MM.1S (cell line): ENCODE data around the gene CACHD1.
A peak's percentile ranks its signal among the peaks of the same experiment; 100 is the strongest.

Source experiments
- DNase-seq: peaks from one replicate; pipeline ENCODE4 v3.0.0-alpha.2; 2015
- H2AFZ ChIP-seq: fragments of 300-600 bp; sonication (generic); 2 replicates; pipeline ENCODE4 v1.6.0; 2016; ENCODE audit warnings: antibody characterized with exemption, low read length
- H3F3A ChIP-seq: fragments of 300-600 bp; sonication (generic); 2 replicates; pipeline ENCODE4 v1.6.1; 2016; ENCODE audit warnings: mild to moderate bottlenecking, antibody characterized with exemption, low read length, moderate library complexity, mixed read lengths; ENCODE audit not compliant: insufficient read depth
- H3K27ac ChIP-seq: fragments of 300-600 bp; sonication (generic); 2 replicates; pipeline ENCODE4 v1.5.1; 2016; ENCODE audit warnings: mild to moderate bottlenecking, low read length
- H3K27me3 ChIP-seq: fragments of 300-600 bp; sonication (generic); replicated peaks from 2 replicates; pipeline ENCODE4 v1.6.0; 2016; ENCODE audit warnings: low read length; ENCODE audit not compliant: insufficient read depth
- H3K36me3 ChIP-seq: fragments of 300-600 bp; sonication (generic); replicated peaks from 2 replicates; pipeline ENCODE4 v1.6.1; 2016; ENCODE audit warnings: mild to moderate bottlenecking, low read length, mixed read lengths; ENCODE audit not compliant: insufficient read depth
- H3K4me1 ChIP-seq: fragments of 300-600 bp; sonication (generic); 2 replicates; pipeline ENCODE4 v1.6.1; 2016; ENCODE audit warnings: low read length, mixed read lengths
- H3K4me2 ChIP-seq: fragments of 300-600 bp; sonication (generic); 2 replicates; pipeline ENCODE4 v1.6.0; 2016; ENCODE audit warnings: low read depth, low read length
- H3K4me3 ChIP-seq: fragments of 300-600 bp; sonication (generic); 2 replicates; pipeline ENCODE4 v1.5.1; 2016; ENCODE audit warnings: low read length, mixed read lengths
- H3K79me2 ChIP-seq: fragments of 300-600 bp; sonication (generic); 2 replicates; pipeline ENCODE4 v1.6.1; 2016; ENCODE audit warnings: mixed run types, low read length, mixed read lengths
- H3K9ac ChIP-seq: fragments of 300-600 bp; sonication (generic); 2 replicates; pipeline ENCODE4 v1.6.1; 2016; ENCODE audit warnings: low read length, mixed read lengths
- H3K9me2 ChIP-seq: fragments of 300-600 bp; sonication (generic); replicated peaks from 2 replicates; pipeline ENCODE4 v1.6.1; 2016; ENCODE audit warnings: mild to moderate bottlenecking, low read length, mixed read lengths; ENCODE audit not compliant: insufficient read depth
- H3K9me3 ChIP-seq: fragments of 300-600 bp; sonication (generic); replicated peaks from 2 replicates; pipeline ENCODE4 v1.6.1; 2016; ENCODE audit warnings: mild to moderate bottlenecking, low read length, mixed read lengths; ENCODE audit not compliant: insufficient read depth
- H4K20me1 ChIP-seq: fragments of 300-600 bp; sonication (generic); 2 replicates; pipeline ENCODE4 v1.6.1; 2016; ENCODE audit warnings: mild to moderate bottlenecking, low read length, moderate library complexity, mixed read lengths; ENCODE audit not compliant: insufficient read depth
- CTCF ChIP-seq: fragments of 300-600 bp; sonication (generic); IDR thresholded peaks from 2 replicates; pipeline ENCODE4 v1.5.1; 2016; ENCODE audit warnings: antibody characterized with exemption, low read length, mixed read lengths
- EZH2 ChIP-seq: fragments of 300-600 bp; sonication (generic); optimal IDR thresholded peaks from 2 replicates; pipeline ENCODE3; 2017; ENCODE audit warnings: low read depth, mild to moderate bottlenecking, antibody characterized with exemption, low read length, mixed read lengths
- EZH2phosphoT487 ChIP-seq: fragments of 300-600 bp; sonication (generic); IDR thresholded peaks from 2 replicates; pipeline ENCODE4 v1.6.1; 2018; ENCODE audit warnings: antibody characterized with exemption, low read length

CACHD1 gene

GRCh38 chr1:64469977-64470664 lies at the start of gene CACHD1:
Gene CACHD1, plus strand, starts transcription at chr1:64470129. Its CDS starts 616 bp downstream, at chr1:64470745.
- no peaks in the 10 kb centered on the region for H3F3A ChIP-seq
- no peaks in the 10 kb centered on the region; the same call in 1 of the 2 replicates for H3K27me3 ChIP-seq
- peak within 1 kb of the TSS; percentile 95 for H3K4me2 ChIP-seq
- H3K9ac ChIP-seq = peak within 1 kb of the TSS; percentile 56; the same call in 1 of the 2 replicates
- peak within 1 kb of the TSS; percentile 42; the same call in 1 of the 2 replicates for H3K27ac ChIP-seq
- H3K9me2 ChIP-seq = no peaks in the 10 kb centered on the region
- H3K4me1 ChIP-seq = no peaks in the 10 kb centered on the region
- no peaks in the 10 kb centered on the region for H3K36me3 ChIP-seq
- no peaks in the 10 kb centered on the region for H3K9me3 ChIP-seq
- no peaks in the 10 kb centered on the region for H4K20me1 ChIP-seq
- H3K4me3 ChIP-seq = peak within 1 kb of the TSS; percentile 69
- TF ChIP-seq CTCF (no peak), EZH2 (no peak), EZH2phosphoT487 (no peak)
- peak; percentile 86 for DNase-seq
- no peaks in the 10 kb centered on the region for H3K79me2 ChIP-seq
- peak within 1 kb of the TSS; percentile 96 for H2AFZ ChIP-seq

- no peaks in the 10 kb centered on the region for H3K9me3 ChIP-seq
- H3K79me2 ChIP-seq = no peaks in the 10 kb centered on the region
- no peak overlapping the region for H3K27ac ChIP-seq
- TF ChIP-seq CTCF (no peak), EZH2phosphoT487 (no peak), EZH2 (no peak)
- no peak overlapping the region for H3K4me3 ChIP-seq
- H3K4me1 ChIP-seq = no peaks in the 10 kb centered on the region
- H3K27me3 ChIP-seq = no peaks in the 10 kb centered on the region
- H2AFZ ChIP-seq = no peak overlapping the region
- no peaks in the 10 kb centered on the region for H3K36me3 ChIP-seq
- H3F3A ChIP-seq = no peaks in the 10 kb centered on the region
- no peak overlapping the region for H3K9ac ChIP-seq
- H3K9me2 ChIP-seq = no peaks in the 10 kb centered on the region
- no peaks in the 10 kb centered on the region for H4K20me1 ChIP-seq
- no peak for DNase-seq
- H3K4me2 ChIP-seq = no peak overlapping the region
These were observed 48.6 kb upstream of the CACHD1 start for GRCh38 chr1:64421377-64421776.

GRCh38 chr1:64423526-64423925 lies 46.4 kb upstream of the CACHD1 start:
- no peaks in the 10 kb centered on the region for H3K27me3 ChIP-seq
- DNase-seq = no peak
- H3F3A ChIP-seq = no peaks in the 10 kb centered on the region
- no peaks in the 10 kb centered on the region for H4K20me1 ChIP-seq
- no peak overlapping the region for H3K27ac ChIP-seq
- H3K4me3 ChIP-seq = no peak overlapping the region
- H2AFZ ChIP-seq = no peak overlapping the region
- no peaks in the 10 kb centered on the region for H3K9me3 ChIP-seq
- no peak overlapping the region for H3K9ac ChIP-seq
- no peaks in the 10 kb centered on the region for H3K79me2 ChIP-seq
- no peaks in the 10 kb centered on the region for H3K4me1 ChIP-seq
- no peak for TF ChIP-seq CTCF
- TF ChIP-seq EZH2 = no peak
- TF ChIP-seq EZH2phosphoT487 = no peak
- H3K36me3 ChIP-seq = no peaks in the 10 kb centered on the region
- H3K4me2 ChIP-seq = no peak overlapping the region
- no peaks in the 10 kb centered on the region for H3K9me2 ChIP-seq
